Astrocyte (in vitro differentiated cells and primary cell): ENCODE data around the gene RALGDS. TPM values are rescaled to one million over a fixed set of nuclear protein-coding genes. Genes with fewer than 3 reads are reported as not detected.

ENCODE experiments used
- DNase-seq: peaks from one replicate; pipeline ENCODE4 v3.0.0-alpha.2; 2010; ENCODE audit warnings: low read depth
- FAIRE-seq: peaks from 2 replicates; lab custom pipeline; 2011; peaks lifted over from hg19 to GRCh38; lab: Jason Lieb, UNC
- H2AFZ ChIP-seq: 2 replicates; pipeline ENCODE4 v1.6.0; 2012; ENCODE audit warnings: low read depth, low read length, inconsistent platforms
- H3K27ac ChIP-seq: 2 replicates; pipeline ENCODE4 v1.5.1; 2011; ENCODE audit warnings: low read depth, low read length, inconsistent platforms
- H3K27me3 ChIP-seq: 2 replicates; pipeline ENCODE4 v1.6.0; 2011; ENCODE audit warnings: low read length, inconsistent platforms; ENCODE audit not compliant: insufficient read depth
- H3K36me3 ChIP-seq: 2 replicates; pipeline ENCODE4 v1.5.1; 2011; ENCODE audit warnings: low read length, inconsistent platforms; ENCODE audit not compliant: insufficient read depth
- H3K4me1 ChIP-seq: 2 replicates; pipeline ENCODE4 v1.5.1; 2011; ENCODE audit warnings: low read length, inconsistent platforms; ENCODE audit not compliant: insufficient read depth
- H3K4me2 ChIP-seq: 2 replicates; pipeline ENCODE4 v1.6.0; 2012; ENCODE audit warnings: low read length, inconsistent platforms
- H3K4me3 ChIP-seq: 2 replicates; pipeline ENCODE4 v1.5.1; 2011; ENCODE audit warnings: low read depth, mild to moderate bottlenecking, low read length, inconsistent platforms; ENCODE audit not compliant: insufficient read depth
- H3K79me2 ChIP-seq: 2 replicates; pipeline ENCODE4 v1.6.0; 2012; ENCODE audit warnings: mild to moderate bottlenecking, low read length, inconsistent platforms; ENCODE audit not compliant: insufficient read depth
- H3K9ac ChIP-seq: 2 replicates; pipeline ENCODE4 v1.6.0; 2012; ENCODE audit warnings: mild to moderate bottlenecking, low read length, inconsistent platforms
- H3K9me3 ChIP-seq: 2 replicates; pipeline ENCODE4 v1.5.1; 2012; ENCODE audit warnings: low read depth, mild to moderate bottlenecking, low read length, inconsistent platforms; ENCODE audit not compliant: insufficient read depth
- H4K20me1 ChIP-seq: 2 replicates; pipeline ENCODE4 v1.6.0; 2012; ENCODE audit warnings: low read length, inconsistent platforms; ENCODE audit not compliant: insufficient read depth
- H3K27ac Mint-ChIP-seq: one replicate; pipeline ENCODE4 v1.8.0; 2021; ENCODE audit warnings: mild to moderate bottlenecking, mixed read lengths; ENCODE audit not compliant: unreplicated experiment
- H3K27me3 Mint-ChIP-seq: one replicate; pipeline ENCODE4 v1.8.0; 2021; ENCODE audit warnings: low read depth, mixed read lengths; ENCODE audit not compliant: unreplicated experiment
- H3K36me3 Mint-ChIP-seq: one replicate; pipeline ENCODE4 v1.8.0; 2021; ENCODE audit warnings: low read depth, mixed read lengths; ENCODE audit not compliant: unreplicated experiment
- H3K4me1 Mint-ChIP-seq: one replicate; pipeline ENCODE4 v1.8.0; 2021; ENCODE audit warnings: low read depth, mixed read lengths; ENCODE audit not compliant: unreplicated experiment
- H3K4me3 Mint-ChIP-seq: one replicate; pipeline ENCODE4 v1.8.0; 2021; ENCODE audit warnings: mild to moderate bottlenecking, moderate library complexity, mixed read lengths; ENCODE audit not compliant: unreplicated experiment
- H3K9me3 Mint-ChIP-seq: one replicate; pipeline ENCODE4 v1.8.0; 2021; ENCODE audit warnings: mild to moderate bottlenecking, mixed read lengths; ENCODE audit not compliant: unreplicated experiment
- EZH2 ChIP-seq: IDR thresholded peaks from 2 replicates; pipeline ENCODE4 v1.6.1; 2012; ENCODE audit warnings: mild to moderate bottlenecking, low read length, inconsistent platforms; ENCODE audit not compliant: insufficient read depth
- total RNA-seq: library from RNA; stranded (reverse); gene quantifications from 2 replicates; pipeline ENCODE4 v1.2.1, GENCODE V29; 2021
- TF ChIP-seq, protein P1 (sequence below): IDR thresholded peaks from 2 replicates; pipeline ENCODE4 v1.5.1; 2011; ENCODE audit warnings: low read depth, mild to moderate bottlenecking, inconsistent platforms, low read length, moderate library complexity; ENCODE audit not compliant: insufficient read depth

Gene RALGDS
- total RNA-seq, 1 donor from 2014 or later = 46.6 TPM

DNA sequence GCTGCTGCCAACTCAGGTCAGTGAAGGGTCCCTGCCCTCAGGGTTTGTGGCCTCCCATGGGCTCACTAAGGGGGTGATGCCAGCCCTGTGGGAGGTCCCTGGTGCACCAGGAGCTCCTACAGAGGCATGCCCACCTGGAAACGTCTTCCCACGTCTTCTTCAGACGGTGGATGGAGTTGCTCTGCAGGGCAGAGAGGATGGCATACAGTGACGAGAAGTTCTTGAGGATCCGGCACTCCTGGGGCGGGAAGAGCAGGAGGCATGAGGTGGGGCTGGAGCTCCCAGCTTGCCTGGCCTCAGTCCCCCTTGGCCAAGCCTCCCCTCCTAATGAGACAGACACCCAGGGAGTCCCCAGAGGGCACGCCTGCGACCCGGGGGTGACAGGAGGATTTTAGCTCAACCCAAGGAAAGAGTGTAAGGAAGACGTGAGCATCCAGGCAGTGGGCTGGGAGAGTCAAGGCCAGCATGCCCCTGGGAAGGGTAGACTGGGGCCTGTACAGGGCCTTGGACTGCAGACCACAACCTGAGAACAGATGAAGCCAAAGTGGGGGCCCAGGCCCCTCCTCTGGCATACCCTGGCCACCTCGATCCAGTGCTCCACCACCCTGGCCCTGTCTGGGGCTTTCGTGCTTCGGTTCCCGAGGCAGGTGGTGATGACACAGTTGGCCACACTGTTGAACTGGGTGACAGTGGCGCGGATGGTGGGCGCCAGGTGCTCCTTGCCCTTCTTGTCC is 14.4 kb downstream of the RALGDS start:
- Mint-ChIP-seq H3K4me1 (no peaks in the 10 kb centered on the region), H3K27ac (no peak overlapping the region), H3K36me3 (peaks cover 18% of the 10 kb centered on the region), H3K4me3 (no peak overlapping the region), H3K9me3 (no peaks in the 10 kb centered on the region), H3K27me3 (no peaks in the 10 kb centered on the region)
- FAIRE-seq (no peak), DNase-seq (no peak)
- Histone ChIP-seq H3K27me3 (no peaks in the 10 kb centered on the region), H3K4me2 (no peak overlapping the region), H2AFZ (no peak overlapping the region), H3K27ac (no peak overlapping the region), H3K36me3 (peaks cover 8% of the 10 kb centered on the region), H3K79me2 (peaks cover 1% of the 10 kb centered on the region), H4K20me1 (peaks cover 37% of the 10 kb centered on the region), H3K9ac (no peak overlapping the region), H3K9me3 (no peaks in the 10 kb centered on the region), H3K4me1 (no peaks in the 10 kb centered on the region), H3K4me3 (no peak overlapping the region)
- TF ChIP-seq, protein P1, sequence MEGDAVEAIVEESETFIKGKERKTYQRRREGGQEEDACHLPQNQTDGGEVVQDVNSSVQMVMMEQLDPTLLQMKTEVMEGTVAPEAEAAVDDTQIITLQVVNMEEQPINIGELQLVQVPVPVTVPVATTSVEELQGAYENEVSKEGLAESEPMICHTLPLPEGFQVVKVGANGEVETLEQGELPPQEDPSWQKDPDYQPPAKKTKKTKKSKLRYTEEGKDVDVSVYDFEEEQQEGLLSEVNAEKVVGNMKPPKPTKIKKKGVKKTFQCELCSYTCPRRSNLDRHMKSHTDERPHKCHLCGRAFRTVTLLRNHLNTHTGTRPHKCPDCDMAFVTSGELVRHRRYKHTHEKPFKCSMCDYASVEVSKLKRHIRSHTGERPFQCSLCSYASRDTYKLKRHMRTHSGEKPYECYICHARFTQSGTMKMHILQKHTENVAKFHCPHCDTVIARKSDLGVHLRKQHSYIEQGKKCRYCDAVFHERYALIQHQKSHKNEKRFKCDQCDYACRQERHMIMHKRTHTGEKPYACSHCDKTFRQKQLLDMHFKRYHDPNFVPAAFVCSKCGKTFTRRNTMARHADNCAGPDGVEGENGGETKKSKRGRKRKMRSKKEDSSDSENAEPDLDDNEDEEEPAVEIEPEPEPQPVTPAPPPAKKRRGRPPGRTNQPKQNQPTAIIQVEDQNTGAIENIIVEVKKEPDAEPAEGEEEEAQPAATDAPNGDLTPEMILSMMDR = no peak
- TF ChIP-seq EZH2 = no peak

DNA sequence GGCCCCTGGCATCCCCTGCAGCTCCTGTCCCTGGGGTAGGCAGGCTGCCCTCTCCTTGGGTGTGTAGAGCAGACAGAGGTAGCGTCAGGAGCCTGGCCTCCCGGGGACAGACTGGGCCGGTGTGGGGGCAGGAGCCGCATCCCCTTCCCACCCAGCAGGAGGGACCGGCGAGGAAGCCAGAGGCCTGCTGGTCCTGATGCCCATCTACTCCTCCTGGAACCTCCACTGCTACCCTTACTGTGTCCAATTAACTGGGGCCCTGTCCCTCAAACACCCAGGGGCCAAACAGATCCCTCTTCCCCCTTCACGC is 15.6 kb downstream of the RALGDS start:
- no peaks in the 10 kb centered on the region for H3K4me1 Mint-ChIP-seq
- Histone ChIP-seq H3K4me2 (no peak overlapping the region), H3K36me3 (peaks cover 8% of the 10 kb centered on the region), H3K4me1 (no peaks in the 10 kb centered on the region), H4K20me1 (peaks cover 25% of the 10 kb centered on the region), H3K9me3 (no peaks in the 10 kb centered on the region), H3K79me2 (no peaks in the 10 kb centered on the region), H2AFZ (no peak overlapping the region), H3K9ac (no peak overlapping the region), H3K27ac (no peak overlapping the region), H3K27me3 (no peaks in the 10 kb centered on the region), H3K4me3 (no peak overlapping the region)
- H3K9me3 Mint-ChIP-seq = no peaks in the 10 kb centered on the region
- FAIRE-seq (no peak), DNase-seq (no peak)
- H3K36me3 Mint-ChIP-seq = peaks cover 23% of the 10 kb centered on the region
- no peaks in the 10 kb centered on the region for H3K27me3 Mint-ChIP-seq
- no peak overlapping the region for H3K4me3 Mint-ChIP-seq
- no peak for TF ChIP-seq EZH2
- TF ChIP-seq, protein P1 = no peak
- H3K27ac Mint-ChIP-seq = no peak overlapping the region

DNA sequence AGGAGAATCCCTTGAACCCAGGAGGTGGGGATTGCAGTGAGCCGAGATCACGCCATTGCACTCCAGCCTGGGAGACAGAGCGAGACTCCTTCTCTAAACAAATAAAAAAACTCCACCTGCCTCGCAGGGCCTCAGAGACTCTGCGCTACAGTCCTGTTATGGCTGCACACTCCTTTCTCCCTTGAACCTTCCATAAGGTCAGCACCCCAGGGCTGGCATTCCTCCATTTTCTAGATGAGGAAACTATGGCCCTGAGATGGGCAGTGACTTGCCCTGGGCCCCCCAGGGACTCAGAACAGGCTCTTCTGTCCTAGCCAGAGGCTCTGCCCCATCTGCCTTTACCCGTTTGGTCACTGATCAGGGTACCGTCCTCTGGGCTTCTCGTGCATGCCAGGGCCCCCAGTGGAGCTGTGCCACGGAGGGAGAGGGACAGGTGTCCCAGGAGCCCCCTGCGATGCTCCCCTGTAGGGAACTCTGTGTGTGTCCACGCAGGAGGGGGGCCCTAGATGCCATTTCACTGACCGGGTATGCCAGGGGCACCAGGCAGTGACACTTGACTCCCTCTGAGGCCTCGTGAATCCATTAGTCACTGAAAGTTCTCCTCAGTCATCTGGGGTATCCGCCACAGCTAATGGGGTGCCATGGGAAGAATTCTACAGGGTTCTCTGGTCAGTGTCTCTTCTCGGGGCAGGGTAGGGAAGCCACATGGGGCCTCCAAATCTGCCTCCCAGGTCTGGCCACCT is 16.2 kb downstream of the RALGDS start:
- no peak for TF ChIP-seq EZH2
- TF ChIP-seq, protein P1 = no peak
- Histone ChIP-seq H3K4me3 (no peak overlapping the region), H2AFZ (no peak overlapping the region), H3K9ac (no peak overlapping the region), H4K20me1 (peaks cover 20% of the 10 kb centered on the region), H3K9me3 (no peaks in the 10 kb centered on the region), H3K27ac (no peak overlapping the region), H3K36me3 (peaks cover 8% of the 10 kb centered on the region), H3K27me3 (no peaks in the 10 kb centered on the region), H3K4me2 (no peak overlapping the region), H3K4me1 (no peaks in the 10 kb centered on the region), H3K79me2 (no peaks in the 10 kb centered on the region)
- Mint-ChIP-seq H3K36me3 (peaks cover 19% of the 10 kb centered on the region), H3K9me3 (no peaks in the 10 kb centered on the region), H3K4me1 (no peaks in the 10 kb centered on the region), H3K4me3 (no peak overlapping the region), H3K27ac (no peak overlapping the region), H3K27me3 (no peaks in the 10 kb centered on the region)
- DNase-seq (no peak), FAIRE-seq (no peak)
